K562 (cell line): Measurements from ENCODE around the gene ZC3H13. TPM values are rescaled to one million over a fixed set of nuclear protein-coding genes. Genes with fewer than 3 reads are reported as not detected.

Experiments used
- ATAC-seq: fragments of 200-7000 bp; cut with Tn5 transposase; 3 replicates; pipeline ENCODE4 v1.9.1; 2020; ENCODE audit warnings: moderate library complexity
- BruUV-seq: library from RNA; stranded (reverse); fragments of 400-500 nt; replicated peaks from 2 replicates; lab custom pipeline; 2021; lab: Mats Ljungman, UMichigan
- CTCF ChIA-PET: fragments of 300-600 bp; formaldehyde crosslinking; extraction: SDS; loops from one replicate; lab custom pipeline; 2021; ENCODE audit warnings: low intra/inter-chr PET ratio; lab: Yijun Ruan, JAX
- POLR2A ChIA-PET: fragments of 300-600, 350-650 bp; sonication (Branson Sonifier 250); formaldehyde crosslinking; extraction: SDS; loops from one replicate; lab custom pipeline; 2021; ENCODE audit warnings: antibody characterized with exemption, inconsistent platforms; lab: Yijun Ruan, JAX
- DNase-seq, 4 experiments: peaks; one replicate each; pipeline versions ENCODE4 v3.0.0 to v3.0.0-alpha.2; 2011 to 2018; ENCODE audit warnings: low spot score in 3 of 4, mixed read lengths in 3 of 4; ENCODE audit errors: extremely low read depth in 1 of 4
- FAIRE-seq: peaks from 2 replicates; lab custom pipeline; 2011; peaks lifted over from hg19 to GRCh38; lab: Jason Lieb, UNC
- H2AFZ ChIP-seq: 2 replicates; pipeline ENCODE4 v1.6.0; 2011; ENCODE audit warnings: low read depth, low read length, control low read depth, inconsistent platforms
- H3K27ac ChIP-seq: fragments of 200-600 bp; 3 replicates; pipeline ENCODE4 v1.8.0; 2011; ENCODE audit warnings: low read depth, mild to moderate bottlenecking, control low read depth, inconsistent platforms, low read length, moderate library complexity, mixed read lengths; ENCODE audit errors: extremely low read depth
- H3K27me3 ChIP-seq, 2 experiments: fragments of 300-600 bp in 1 of 2; 2 replicates in 1 of 2; 3 replicates in 1 of 2; pipeline versions ENCODE4 v1.6.0 to v1.8.0; 2011; ENCODE audit warnings: inconsistent platforms in 2 of 2, low read length in 2 of 2, mild to moderate bottlenecking in 1 of 2, mixed read lengths in 1 of 2, moderate library complexity in 1 of 2; ENCODE audit not compliant: control insufficient read depth in 2 of 2, insufficient read depth in 2 of 2
- H3K36me3 ChIP-seq: fragments of 300-600 bp; 3 replicates; pipeline ENCODE4 v1.8.0; 2011; ENCODE audit warnings: mild to moderate bottlenecking, low read length, inconsistent platforms; ENCODE audit not compliant: control insufficient read depth, insufficient read depth
- H3K4me1 ChIP-seq, 2 experiments: fragments of 200-600 bp in 1 of 2; replicated peaks in 1 of 2; 2 replicates in 1 of 2; 3 replicates in 1 of 2; pipeline versions ENCODE4 v1.5.1 to v1.8.0; 2011; ENCODE audit warnings: inconsistent platforms in 2 of 2, low read length in 2 of 2, mild to moderate bottlenecking in 1 of 2, mixed read lengths in 1 of 2, moderate library complexity in 1 of 2; ENCODE audit not compliant: control insufficient read depth in 2 of 2, insufficient read depth in 2 of 2
- H3K4me2 ChIP-seq: 2 replicates; pipeline ENCODE4 v1.6.1; 2011; ENCODE audit warnings: low read length, control low read depth, inconsistent platforms, mixed read lengths; ENCODE audit not compliant: insufficient read depth
- H3K4me3 ChIP-seq: fragments of 200-600 bp; sonication (generic), shearing (Covaris generic); 2 replicates; pipeline ENCODE4 v1.5.1; 2016; ENCODE audit warnings: control low read depth, inconsistent platforms
- H3K79me2 ChIP-seq: fragments of 200-600 bp; 3 replicates; pipeline ENCODE4 v1.8.0; 2011; ENCODE audit warnings: low read length, inconsistent platforms; ENCODE audit not compliant: control insufficient read depth, insufficient read depth
- H3K9ac ChIP-seq, 2 experiments: 2 replicates each; pipeline versions ENCODE4 v1.6.0 to v1.6.1; 2011; ENCODE audit warnings: low read depth in 2 of 2, low read length in 2 of 2, control low read depth in 1 of 2, inconsistent platforms in 1 of 2, mild to moderate bottlenecking in 1 of 2, mixed read lengths in 1 of 2; ENCODE audit not compliant: insufficient read depth in 1 of 2
- H3K9me1 ChIP-seq: one replicate; pipeline ENCODE4 v1.6.0; 2011; ENCODE audit warnings: inconsistent platforms, mild to moderate bottlenecking, low read length, moderate library complexity; ENCODE audit not compliant: control insufficient read depth, insufficient read depth
- H3K9me3 ChIP-seq: replicated peaks from 2 replicates; pipeline ENCODE4 v1.5.1; 2011; ENCODE audit warnings: low read depth, low read length, inconsistent platforms; ENCODE audit not compliant: control insufficient read depth, insufficient read depth
- H4K20me1 ChIP-seq: replicated peaks from 2 replicates; pipeline ENCODE4 v1.6.1; 2011; ENCODE audit warnings: low read length, inconsistent platforms, mixed read lengths; ENCODE audit not compliant: control insufficient read depth, insufficient read depth
- HOXB6 ChIP-seq: fragments of 250-450 bp; sonication (Bioruptor Pico); IDR thresholded peaks from 2 replicates; pipeline ENCODE4 v1.5.1; 2022; ENCODE audit warnings: mild to moderate bottlenecking, borderline replicate concordance
- NBN ChIP-seq: fragments of 450-650 bp; IDR thresholded peaks from 2 replicates; pipeline ENCODE4 v1.6.1; 2016; ENCODE audit warnings: low read depth, mild to moderate bottlenecking
- NR4A1 ChIP-seq, 2 experiments: fragments of 250-450 bp in 1 of 2; fragments of 450-650 bp in 1 of 2; sonication (Bioruptor Pico) in 1 of 2; IDR thresholded peaks; 2 replicates each; pipeline versions ENCODE4 v1.4.0 to v1.6.1; 2016 to 2020; ENCODE audit warnings: mild to moderate bottlenecking in 2 of 2, missing compliant biosample characterization in 1 of 2, missing genetic modification characterization in 1 of 2, moderate library complexity in 1 of 2
- RCOR1 ChIP-seq, 2 experiments: IDR thresholded peaks; 2 replicates each; pipeline ENCODE4 v1.6.1; 2012; ENCODE audit warnings: low read depth in 2 of 2, low read length in 2 of 2, borderline replicate concordance in 1 of 2, improper control_type of control experiment in 1 of 2
- SIN3B ChIP-seq: fragments of 450-650 bp; IDR thresholded peaks from 2 replicates; pipeline ENCODE4 v1.6.1; 2017; ENCODE audit warnings: low read depth, mild to moderate bottlenecking, moderate library complexity
- ZNF12 ChIP-seq: sonication (generic); formaldehyde crosslinking; IDR thresholded peaks from 2 replicates; pipeline ENCODE4 v1.4.0; 2020; ENCODE audit warnings: mild to moderate bottlenecking, missing genetic modification reagents
- ZNF668 ChIP-seq: fragments of 250-450 bp; sonication (Bioruptor Pico); IDR thresholded peaks from 2 replicates; pipeline ENCODE4 v1.8.0; 2022; ENCODE audit warnings: mild to moderate bottlenecking, inconsistent platforms
- WGBS: fragments of 100-300 bp; shearing (Covaris generic); methylation state at CpG from one replicate; pipeline ENCODE4 v1.1.6; 2016; ENCODE audit warnings: low coverage, mixed read lengths; ENCODE audit not compliant: insufficient coverage; ENCODE audit errors: missing lambda C conversion rate; 5-methylcytosine and 5-hydroxymethylcytosine counted together
- in situ Hi-C: fragments of 300-500 bp; cut with MboI; formaldehyde crosslinking; loops from 4 replicates; pipeline ENCODE4 v1.15.0; 2018; ENCODE audit warnings: inconsistent platforms, mixed read lengths
- intact Hi-C: fragments of 100-400 bp; cut with micrococcal nuclease; formaldehyde crosslinking; loops from 2 replicates; pipeline ENCODE4 v1.14.2; 2022
- polyA plus RNA-seq, 8 experiments: library from polyadenylated mRNA; depleted of rRNA in 4 of 8; stranded (reverse) in 5 of 8; unstranded in 3 of 8; fragments of >200 nt; fragmentation: Nextera tagmentation in 2 of 8; fragmentation: Illumina TruSeq in 1 of 8; extraction: Ambion mirVana in 2 of 8; extraction: Trizol in 1 of 8; gene quantifications; 2 replicates each; pipeline versions ENCODE4 v1.2.1 to v1.2.3, GENCODE V29; 2011 to 2014; ENCODE audit warnings: inconsistent platforms in 1 of 8, missing spikeins in 1 of 8
- total RNA-seq, 7 experiments: library from RNA; depleted of rRNA in 6 of 7; stranded (reverse); fragments of >200 nt in 6 of 7; fragmentation: Illumina TruSeq in 2 of 7; extraction: Trizol in 2 of 7; gene quantifications; 2 replicates each; pipeline versions ENCODE4 v1.2.1 to v1.2.3, GENCODE V29; 2011 to 2021; ENCODE audit warnings: low replicate concordance in 1 of 7
- TF ChIP-seq, protein P1 (sequence below): fragments of 450-650 bp; formaldehyde crosslinking; conservative IDR thresholded peaks from 2 replicates; pipeline ENCODE4 v1.4.0; 2022; ENCODE audit warnings: mild to moderate bottlenecking, missing genetic modification characterization

Gene ZC3H13
- total and polyA plus RNA-seq, 9 of the 15 experiments (the other 6 are each of a cell fraction or from before 2014, with no cell fraction given): 4.9 to 27.6 (median 12.1) TPM

- ChIA-PET POLR2A (no interaction called here), CTCF (no interaction called here)
- Histone ChIP-seq H4K20me1 (no peaks in the 10 kb centered on the region), H3K9me1 (no peaks in the 10 kb centered on the region), H3K4me2 (no peak overlapping the region), H3K9me3 (no peaks in the 10 kb centered on the region), H3K9ac (no peak overlapping the region), H3K27ac (no peak overlapping the region), H3K4me1 (no peaks in the 10 kb centered on the region), H3K36me3 (peaks cover 2% of the 10 kb centered on the region; the same call in 1 of the 3 replicates), H2AFZ (no peak overlapping the region), H3K79me2 (peaks cover under 1% of the 10 kb centered on the region; the same call in 2 of the 3 replicates), H3K4me3 (no peak overlapping the region), H3K27me3 (no peaks in the 10 kb centered on the region)
- FAIRE-seq (peak; percentile 35), ATAC-seq (no peak), DNase-seq (no peak)
- 86% methylated on average over 4 of the region's 4 CpGs for WGBS
- no TSS peak for BruUV-seq
- intact Hi-C loops (no loop called here), in situ Hi-C loops (no loop called here)
- TF ChIP-seq RCOR1 (IDR thresholded peaks at IDR 0.05; ENCODE audit: borderline replicate concordance in 1 of 2, low read depth in 2 of 2, low read length in 2 of 2): no peak
- TF ChIP-seq NR4A1 (CRISPR knock-in tag; IDR thresholded peaks at IDR 0.05): no peak
- TF ChIP-seq NR4A1 (tag; IDR thresholded peaks at IDR 0.05): no peak
These were observed 27.4 kb downstream of the ZC3H13 start for GRCh38 chr13:46025157-46025556.

DNA sequence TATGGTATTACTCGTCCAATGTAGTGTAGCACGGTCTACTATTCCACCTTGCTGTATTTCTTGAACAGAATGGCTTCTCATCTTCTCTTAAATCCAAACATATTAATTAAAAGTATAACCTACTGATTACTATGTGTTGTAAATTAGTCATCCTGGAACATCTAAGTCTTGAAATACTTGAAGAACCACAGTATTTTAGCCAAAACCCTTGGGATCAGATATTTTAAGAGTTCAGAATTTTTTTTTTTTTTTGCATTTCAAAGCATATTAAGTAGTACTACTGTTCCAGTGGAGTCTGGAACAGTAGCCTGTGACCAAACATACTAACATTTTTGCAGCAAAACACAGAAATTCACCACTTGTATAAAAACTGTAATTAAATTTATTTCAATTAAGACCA is 30.1 kb downstream of the ZC3H13 start:
- no peaks in the 10 kb centered on the region; the same call in 2 of the 3 replicates for H3K79me2 ChIP-seq
- no peak for ATAC-seq
- no peaks in the 10 kb centered on the region for H4K20me1 ChIP-seq
- H3K4me3 ChIP-seq: no peak overlapping the region
- H2AFZ ChIP-seq: no peak overlapping the region
- in situ Hi-C loops: no loop called here
- no peak overlapping the region for H3K9ac ChIP-seq
- ChIA-PET CTCF (no interaction called here), POLR2A (no interaction called here)
- BruUV-seq: no TSS peak
- no peaks in the 10 kb centered on the region for H3K9me3 ChIP-seq
- FAIRE-seq: no peak
- TF ChIP-seq NBN (no peak), HOXB6 (CRISPR knock-in tag) (no peak), ZNF668 (CRISPR knock-in tag) (no peak), SIN3B (no peak), ZNF12 (CRISPR knock-in tag) (no peak)
- TF ChIP-seq, protein P1, sequence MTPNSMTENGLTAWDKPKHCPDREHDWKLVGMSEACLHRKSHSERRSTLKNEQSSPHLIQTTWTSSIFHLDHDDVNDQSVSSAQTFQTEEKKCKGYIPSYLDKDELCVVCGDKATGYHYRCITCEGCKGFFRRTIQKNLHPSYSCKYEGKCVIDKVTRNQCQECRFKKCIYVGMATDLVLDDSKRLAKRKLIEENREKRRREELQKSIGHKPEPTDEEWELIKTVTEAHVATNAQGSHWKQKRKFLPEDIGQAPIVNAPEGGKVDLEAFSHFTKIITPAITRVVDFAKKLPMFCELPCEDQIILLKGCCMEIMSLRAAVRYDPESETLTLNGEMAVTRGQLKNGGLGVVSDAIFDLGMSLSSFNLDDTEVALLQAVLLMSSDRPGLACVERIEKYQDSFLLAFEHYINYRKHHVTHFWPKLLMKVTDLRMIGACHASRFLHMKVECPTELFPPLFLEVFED (CRISPR knock-in tag): no peak
- H3K27ac ChIP-seq: no peak overlapping the region
- H3K4me2 ChIP-seq: no peak overlapping the region
- DNase-seq: no peak
- WGBS: 97% methylated on average over 2 of the region's 2 CpGs
- intact Hi-C loops: no loop called here
- no peaks in the 10 kb centered on the region for H3K4me1 ChIP-seq
- H3K9me1 ChIP-seq: no peaks in the 10 kb centered on the region
- H3K27me3 ChIP-seq: no peaks in the 10 kb centered on the region
- peaks cover 22% of the 10 kb centered on the region; the same call in 2 of the 3 replicates for H3K36me3 ChIP-seq
